GM10266 (cell line): ENCODE data around the gene GNB4.

Experiments used
- DNase-seq: peaks from one replicate; pipeline ENCODE4 v3.0.0; 2012; ENCODE audit errors: extremely low spot score
- CTCF ChIP-seq: IDR thresholded peaks from 2 replicates; pipeline ENCODE4 v1.5.1; 2012; ENCODE audit warnings: mild to moderate bottlenecking, low read depth; ENCODE audit not compliant: control insufficient read depth, insufficient read depth; ENCODE audit errors: missing control alignments

The GNB4 gene

GRCh38 chr3:179410331-179410730 is 40.9 kb downstream of the GNB4 start:
- no peak for DNase-seq
- no peak for TF ChIP-seq CTCF

- DNase-seq = no peak
- no peak for TF ChIP-seq CTCF
These were observed 47.0 kb downstream of the GNB4 start for GRCh38 chr3:179404307-179404706.

- DNase-seq = no peak
- no peak for TF ChIP-seq CTCF
These were observed 48.3 kb downstream of the GNB4 start for GRCh38 chr3:179402963-179403362.

- TF ChIP-seq CTCF = no peak
- no peak for DNase-seq
These were observed 49.7 kb downstream of the GNB4 start for GRCh38 chr3:179401561-179401960.

DNA sequence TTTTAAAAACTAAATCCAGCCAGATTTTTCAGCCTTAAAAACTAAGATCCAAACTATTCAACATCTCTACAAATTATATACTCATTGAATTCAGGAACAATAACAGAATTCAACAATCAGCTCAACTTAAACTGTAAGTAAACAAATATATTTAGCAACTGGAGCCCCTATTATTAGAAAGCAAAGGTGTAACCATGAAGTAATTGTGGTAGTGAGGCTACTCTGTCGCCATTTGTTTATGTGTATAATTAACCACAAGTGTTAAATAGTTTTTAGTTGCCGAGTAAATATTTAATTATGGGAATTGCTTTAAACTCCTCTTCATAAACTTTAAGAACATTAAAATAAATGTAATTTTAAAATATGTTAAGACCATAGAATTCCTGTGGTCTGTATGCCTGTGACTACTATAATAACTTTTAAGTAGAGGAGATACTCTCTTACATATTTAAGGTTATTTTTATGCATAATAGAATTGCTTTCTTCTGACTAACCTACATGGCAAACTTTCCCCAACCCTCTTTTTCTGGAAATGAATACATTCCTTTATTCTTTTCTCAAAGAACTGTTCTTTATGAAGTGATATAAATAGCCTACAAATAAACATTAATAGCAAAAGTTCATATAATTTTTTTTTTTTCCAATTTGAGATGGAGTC is 52.6 kb downstream of the GNB4 start:
- no peak for DNase-seq
- TF ChIP-seq CTCF = no peak

DNA sequence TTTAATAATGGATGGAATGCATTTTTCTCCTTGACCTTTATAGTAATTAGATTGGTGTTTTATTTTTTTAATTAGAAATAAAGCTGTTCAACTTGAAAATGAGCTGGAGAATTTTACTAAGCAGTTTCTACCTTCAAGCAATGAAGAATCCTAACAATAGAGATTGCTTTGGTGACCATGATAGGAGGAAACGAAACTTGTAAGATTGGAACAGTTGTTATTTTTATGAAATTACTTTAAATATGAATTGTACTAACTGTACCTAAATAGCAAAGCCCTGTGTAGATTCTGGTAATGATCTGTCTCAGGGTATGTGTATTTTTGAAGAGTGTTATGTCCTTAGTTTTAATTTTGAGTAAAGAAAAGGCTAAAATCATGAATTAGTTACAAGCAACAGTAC is 59.4 kb downstream of the GNB4 start:
- TF ChIP-seq CTCF = no peak
- no peak for DNase-seq

DNA sequence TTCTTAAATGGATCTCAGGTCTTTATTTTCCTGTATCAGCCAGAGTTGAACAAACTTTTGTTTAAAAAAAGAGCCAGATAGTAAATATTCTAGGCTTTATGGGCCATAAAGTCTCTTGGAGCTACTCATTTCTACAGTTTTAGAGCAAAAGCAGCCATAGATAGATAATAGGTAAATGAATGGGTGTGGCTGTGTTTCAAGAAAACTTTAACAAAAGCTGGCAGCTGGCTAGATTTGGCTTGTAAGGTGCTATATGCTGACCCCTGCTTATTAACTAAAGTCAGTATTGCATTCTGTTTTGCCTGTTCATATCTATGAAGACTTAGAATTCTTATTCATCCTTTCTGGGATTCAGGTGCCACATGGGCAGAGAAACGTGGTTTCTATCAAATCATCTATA is 74.8 kb downstream of the GNB4 start:
- no peak for TF ChIP-seq CTCF
- DNase-seq = no peak
